HG03342 (cell line): ENCODE measurements around the gene TUBB.
A peak's percentile ranks its signal among the peaks of the same experiment; 100 is the strongest.

Experiments used
- ATAC-seq: cut with Tn5 transposase; IDR thresholded peaks from one replicate; pipeline ENCODE4 v1.9.1; 2021; ENCODE audit warnings: mild to moderate bottlenecking, moderate library complexity; ENCODE audit not compliant: unreplicated experiment

Gene TUBB

DNA sequence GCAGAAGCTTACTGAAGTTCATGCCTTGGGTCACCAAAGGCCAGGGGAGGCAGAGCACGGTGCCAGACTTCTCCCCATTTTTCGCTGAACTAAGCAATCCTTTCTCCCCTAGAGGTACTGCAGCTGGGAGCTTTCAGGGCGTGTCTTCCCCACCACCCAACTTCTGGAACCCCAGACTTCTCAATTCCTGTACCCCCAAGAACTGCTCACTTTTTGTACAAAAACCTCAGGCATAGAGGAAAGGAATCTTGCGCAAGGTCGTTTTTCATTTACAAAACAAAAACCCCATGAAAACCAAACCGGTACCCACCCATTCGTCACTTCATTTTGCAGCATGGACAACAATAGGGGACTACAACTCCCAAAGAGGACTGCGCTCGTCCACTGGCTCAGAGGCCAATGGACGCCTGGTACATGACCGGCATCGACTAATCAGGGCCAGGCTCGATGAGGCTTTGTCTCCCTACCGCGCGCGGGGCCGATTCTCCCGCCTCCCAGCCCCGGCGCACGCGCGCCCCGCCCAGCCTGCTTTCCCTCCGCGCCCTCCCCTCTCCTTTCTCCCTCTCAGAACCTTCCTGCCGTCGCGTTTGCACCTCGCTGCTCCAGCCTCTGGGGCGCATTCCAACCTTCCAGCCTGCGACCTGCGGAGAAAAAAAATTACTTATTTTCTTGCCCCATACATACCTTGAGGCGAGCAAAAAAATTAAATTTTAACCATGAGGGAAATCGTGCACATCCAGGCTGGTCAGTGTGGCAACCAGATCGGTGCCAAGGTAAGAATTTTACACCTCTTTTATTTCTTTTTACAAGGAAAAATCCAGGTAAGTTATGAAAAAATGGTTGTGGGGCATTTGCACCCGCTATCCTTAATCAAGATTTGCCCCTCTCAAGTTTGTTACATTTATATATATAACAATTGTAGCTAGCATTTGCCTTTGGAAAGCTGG is at the start of gene TUBB:
TUBB (plus strand) TSS at position 562 of the 947 bp plus-strand sequence; CDS start at position 717, 155 bp downstream.
- ATAC-seq: peak; percentile 37

DNA sequence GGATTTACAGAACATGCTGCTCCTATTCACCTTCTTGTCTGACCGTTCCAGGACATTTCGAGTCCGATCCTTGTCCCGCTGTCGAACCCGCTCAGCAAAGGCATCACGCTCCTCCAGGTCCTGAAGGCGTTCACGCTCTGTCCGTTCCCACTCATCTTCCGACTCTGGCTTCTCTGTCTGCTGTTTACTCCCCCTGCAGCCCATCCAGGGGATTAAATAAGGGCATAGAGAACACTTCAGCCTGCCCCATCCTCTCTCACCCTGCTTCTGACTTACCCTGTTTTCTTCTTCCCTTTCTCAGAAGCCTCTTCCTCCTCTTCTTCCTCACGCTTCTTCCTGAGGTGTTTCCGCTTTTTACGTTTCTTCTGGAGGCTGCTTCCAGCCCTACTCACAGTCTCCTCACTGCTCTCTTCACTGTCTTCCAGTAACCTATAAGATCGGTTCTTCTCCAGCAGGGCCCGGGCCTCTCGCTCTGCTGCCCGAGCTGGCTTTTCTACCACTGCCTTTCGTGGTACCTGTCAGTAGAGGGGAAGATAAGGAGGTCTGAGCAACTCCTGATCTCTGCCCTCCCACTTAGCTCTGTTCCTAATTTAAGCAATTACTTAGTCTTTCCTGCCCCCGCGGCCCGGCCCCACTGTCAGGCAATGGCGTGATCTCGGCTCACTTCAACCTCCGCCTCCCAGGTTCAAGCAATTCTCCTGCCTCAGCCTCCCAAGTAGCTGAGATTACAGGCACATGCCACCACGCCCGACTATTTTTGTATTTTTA is 49.2 kb upstream of the TUBB start:
- ATAC-seq: no peak

DNA sequence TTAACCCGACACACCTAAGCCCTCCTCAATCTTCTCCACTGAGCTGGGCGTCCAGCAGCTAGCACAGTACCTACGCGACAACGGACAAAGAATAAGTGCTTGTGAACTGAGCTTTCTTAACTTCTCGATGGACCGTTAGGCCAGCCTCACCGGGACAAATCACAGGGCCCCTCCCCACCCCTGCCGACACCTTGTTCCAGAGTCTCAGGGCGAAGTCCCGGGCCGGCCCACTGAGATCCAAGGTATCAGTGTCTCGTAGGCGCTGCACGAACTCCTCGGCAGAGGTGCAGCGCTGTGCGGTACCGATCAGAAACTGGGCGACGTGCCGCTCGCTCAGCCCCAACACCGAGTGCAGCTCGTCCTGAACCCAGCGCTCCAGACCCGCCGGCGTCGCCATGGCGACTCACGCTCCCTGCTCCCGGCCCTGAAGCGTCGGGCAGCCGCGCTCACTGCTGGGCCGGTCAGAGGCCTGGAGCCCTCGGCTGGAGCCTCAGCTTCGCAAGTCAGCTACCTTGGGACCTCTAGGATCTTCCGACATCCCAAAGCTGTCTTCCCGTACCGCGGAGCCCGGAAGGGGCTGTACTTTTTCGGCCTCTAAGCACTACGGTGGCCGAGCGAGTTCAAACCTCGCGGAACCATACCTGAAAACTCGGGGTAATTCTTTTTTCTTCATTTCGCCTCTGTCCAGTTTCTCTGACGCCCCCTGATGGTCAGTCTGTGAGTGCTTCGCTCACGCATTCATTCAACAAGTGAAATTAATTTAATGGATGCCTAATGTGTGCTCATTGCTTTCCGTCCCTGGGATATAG is 47.5 kb upstream of the TUBB start, which contains the start of gene DHX16:
DHX16 (minus strand) TSS at position 562 of the 809 bp plus-strand sequence; CDS start at position 397, 165 bp downstream.
- ATAC-seq: peak; percentile 60

DNA sequence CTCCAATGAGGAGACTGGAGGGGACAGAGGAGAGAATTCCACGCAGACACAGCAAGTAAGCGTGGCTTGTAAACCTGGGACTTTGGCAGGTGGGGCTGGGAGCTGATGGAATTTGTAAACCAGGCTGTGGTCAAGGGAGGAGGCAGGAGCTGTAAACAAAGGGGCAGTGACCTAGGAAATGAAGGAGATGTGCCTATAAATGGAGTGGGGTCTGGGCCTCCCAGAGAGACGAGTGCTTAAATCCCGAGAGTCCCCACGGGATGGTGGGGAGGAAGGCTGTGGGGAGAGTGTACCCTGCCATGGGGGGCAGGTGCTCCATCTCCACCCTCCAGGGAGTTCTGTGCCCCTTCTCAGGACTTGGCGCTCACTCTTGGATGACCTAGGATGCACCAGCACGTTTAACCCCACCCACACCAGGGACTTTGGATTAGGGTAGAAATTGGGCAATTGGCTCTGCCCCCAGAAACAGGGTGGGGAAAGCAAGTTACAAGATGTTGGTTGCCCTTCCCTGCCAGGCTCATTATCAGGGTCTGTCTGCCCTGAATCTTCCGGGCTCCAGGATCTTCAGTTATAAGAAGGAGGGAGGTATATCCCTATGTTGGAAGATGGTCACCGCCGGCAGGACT is 43.4 kb upstream of the TUBB start:
- no peak for ATAC-seq

DNA sequence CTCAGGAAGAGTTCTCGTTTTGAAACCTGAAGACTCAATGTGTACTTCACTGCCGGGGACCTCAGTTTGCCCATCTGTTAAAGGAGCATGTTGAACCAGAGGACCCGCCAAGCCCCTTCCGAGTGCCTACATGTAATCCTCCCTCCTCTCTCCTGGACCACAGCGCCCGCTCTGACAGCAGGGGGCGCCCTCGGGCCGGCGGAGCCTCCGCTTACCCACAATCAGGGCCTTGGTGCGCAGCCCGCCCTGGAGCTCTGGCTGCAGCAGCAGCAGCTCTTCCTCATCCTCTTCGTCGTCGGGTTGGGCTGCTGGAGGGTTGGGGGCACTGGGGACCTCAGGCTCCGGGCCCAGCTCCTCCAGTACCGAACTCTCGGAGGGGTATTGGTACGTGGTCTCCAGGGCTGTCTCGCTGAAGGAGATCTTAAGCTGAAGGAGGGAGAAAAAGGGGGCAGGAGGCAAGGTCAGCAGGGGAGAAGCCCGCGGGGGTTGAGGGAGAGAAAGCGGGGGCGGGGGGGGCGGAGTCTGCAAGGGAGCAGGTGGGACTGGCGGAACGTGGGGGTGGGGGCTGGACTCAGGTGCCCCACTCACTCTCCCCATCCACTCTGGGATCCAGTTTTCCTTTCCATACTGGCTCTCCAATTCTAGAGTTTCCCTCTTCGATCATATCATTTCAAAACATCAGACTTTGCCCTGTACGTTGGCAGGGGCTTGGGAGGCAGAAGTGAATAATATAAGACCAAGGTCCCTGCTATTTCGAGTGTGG is 41.0 kb upstream of the TUBB start:
- no peak for ATAC-seq

DNA sequence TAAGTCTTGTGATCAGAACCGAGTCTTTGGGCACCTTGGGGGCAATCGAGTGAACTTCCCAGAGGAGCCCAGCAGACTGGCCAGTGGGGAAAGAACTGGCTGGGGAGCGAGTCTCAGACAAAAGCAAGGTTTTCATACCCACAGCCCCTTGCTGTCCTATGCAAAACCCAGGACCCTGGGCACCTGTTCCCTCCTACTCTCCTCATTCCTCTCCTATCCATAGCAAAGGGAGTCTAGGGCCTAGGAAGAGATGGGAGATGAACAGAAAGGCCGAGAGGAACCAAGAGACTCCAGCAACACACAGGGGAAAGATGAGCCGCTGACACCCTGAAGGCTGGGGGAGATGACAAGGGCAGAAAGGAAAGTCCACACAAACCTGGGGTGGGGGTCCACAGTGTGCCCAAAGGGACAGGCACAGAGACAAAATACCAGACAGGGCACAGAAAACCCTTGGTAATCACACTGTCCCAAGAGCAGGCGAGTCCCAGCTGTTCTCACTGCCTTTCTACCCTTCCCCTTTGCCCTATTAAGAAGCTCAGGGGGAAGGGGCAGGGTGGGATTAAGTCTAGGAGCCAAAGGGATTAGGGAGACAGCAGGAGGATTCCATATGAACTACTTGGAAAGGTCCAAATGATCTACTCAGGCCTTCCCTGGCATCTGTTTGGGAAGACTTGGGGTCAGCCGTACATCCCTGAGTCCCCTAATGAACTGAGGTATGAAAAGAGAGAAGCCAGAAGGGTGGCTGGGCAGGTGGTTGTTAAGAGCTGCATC is 40.2 kb upstream of the TUBB start:
- no peak for ATAC-seq

DNA sequence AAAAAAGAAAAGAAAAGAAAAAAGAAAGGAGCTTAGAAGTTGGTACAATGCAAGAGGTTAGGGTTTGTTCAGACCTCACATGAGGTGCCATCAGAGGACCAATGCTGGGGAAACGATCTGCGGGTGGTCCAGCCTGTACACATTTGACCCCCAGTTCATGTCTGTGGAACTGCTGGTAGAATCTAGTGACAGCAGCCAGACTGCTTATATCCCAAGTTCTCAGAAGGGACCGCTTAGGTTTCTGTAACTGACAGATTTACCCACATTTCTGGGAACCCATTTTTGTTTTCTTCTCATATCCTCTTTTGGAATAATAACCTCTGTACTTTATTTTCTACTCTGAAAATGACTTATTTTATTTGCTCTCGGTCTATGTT is 38.4 kb upstream of the TUBB start:
- ATAC-seq: no peak

DNA sequence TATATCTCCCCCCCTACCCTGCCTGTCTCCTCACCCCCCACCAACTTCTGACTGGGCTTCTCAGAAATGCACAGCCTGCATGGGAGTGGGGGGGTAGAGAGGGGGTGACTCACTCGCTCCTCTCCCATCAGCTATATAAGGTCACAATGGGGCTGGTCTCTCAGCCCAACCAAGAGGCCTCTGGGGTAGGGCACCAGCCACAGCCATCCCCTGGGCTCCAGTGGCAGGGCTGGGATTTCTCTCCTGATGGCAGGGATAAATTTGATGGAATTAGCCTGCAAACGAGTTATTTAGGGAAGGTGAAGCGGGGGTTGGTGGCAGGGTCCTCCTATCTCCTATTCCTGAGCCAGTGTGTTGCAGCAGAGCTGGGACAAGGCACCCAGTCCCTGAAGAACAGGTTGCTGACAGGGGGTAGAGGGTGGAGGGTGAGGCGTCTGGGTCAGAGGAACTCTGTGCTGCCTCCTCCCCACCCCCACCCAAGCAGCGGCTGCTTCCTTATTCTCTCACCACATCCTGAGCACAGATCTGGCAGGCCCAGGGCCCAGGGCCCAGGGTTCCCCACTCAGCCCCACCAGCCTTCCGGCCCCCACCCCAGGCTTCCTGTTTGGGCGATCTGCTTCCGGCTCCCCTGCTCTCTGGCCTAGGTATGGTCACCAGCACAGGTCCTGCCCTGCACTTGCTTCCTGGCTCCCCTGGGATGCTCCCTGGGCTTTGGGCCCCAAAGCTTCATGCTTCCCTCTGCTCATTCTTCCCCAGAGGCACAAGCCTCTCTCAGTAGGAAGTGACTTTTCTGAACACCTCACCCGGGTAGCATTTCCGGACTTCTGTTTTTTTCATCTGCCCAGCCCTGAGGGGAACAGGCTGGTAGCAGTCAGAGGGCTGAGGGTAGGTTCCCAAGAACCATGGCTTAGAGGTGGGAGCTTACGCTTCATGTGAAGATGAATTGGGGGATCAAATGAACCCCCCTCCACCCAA is 37.7 kb upstream of the TUBB start:
- peak; percentile 32 for ATAC-seq

DNA sequence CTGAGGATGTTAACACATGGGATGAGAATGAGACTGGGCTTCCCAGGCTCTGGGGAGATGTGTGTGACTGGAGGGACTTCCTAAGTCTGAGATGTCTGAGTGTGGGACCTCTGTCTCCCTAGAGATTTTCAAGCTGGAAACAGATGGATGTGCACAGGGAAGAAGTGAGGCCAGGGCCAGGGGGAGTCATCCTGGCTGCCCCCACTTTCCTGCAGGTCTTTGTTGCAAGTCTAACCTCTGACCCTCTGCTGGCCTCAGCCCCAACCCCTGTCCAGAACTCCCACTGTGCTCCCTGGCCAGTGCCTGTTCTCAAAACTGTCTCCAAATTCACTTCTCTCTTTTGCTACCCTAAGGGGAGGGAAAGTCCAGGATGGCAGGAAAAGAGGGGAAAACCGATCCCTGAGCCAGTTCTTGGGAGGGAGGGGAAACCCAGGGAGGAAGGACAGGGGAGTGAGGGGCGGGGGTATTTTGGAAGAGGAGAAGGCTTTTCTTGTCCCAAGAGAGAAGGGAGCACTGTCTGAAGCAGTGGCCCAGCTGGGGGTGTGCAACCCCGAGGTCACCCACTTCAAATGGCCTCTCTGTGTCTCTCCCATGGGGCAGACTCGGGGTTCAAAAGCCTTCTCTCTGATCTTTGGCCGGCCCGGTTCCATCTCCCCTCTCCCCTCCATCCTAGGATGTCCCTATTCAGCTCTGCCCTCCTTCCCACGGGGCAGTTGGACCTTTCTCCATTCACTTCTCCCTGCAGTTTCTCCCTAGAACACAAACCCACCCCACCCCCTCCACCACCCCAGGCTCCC is 36.8 kb upstream of the TUBB start:
- ATAC-seq: no peak

DNA sequence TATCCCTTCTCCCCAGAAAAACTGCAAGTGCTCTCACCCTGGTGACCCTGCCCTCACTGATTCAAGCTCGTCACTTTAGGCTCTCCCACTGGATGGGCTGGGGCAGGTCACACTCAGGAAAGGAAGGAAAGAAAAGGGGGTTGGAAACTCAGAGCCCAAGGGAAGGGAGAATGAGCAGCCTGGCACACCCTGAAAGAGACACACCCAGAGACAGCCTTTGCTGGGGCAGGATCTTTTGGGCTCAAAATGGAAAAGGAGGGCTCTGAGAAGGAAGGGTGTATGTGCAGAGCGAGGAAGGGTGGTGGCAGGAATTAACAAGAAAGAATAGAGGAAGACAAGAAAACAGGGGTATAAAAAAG is 36.2 kb upstream of the TUBB start:
- no peak for ATAC-seq

DNA sequence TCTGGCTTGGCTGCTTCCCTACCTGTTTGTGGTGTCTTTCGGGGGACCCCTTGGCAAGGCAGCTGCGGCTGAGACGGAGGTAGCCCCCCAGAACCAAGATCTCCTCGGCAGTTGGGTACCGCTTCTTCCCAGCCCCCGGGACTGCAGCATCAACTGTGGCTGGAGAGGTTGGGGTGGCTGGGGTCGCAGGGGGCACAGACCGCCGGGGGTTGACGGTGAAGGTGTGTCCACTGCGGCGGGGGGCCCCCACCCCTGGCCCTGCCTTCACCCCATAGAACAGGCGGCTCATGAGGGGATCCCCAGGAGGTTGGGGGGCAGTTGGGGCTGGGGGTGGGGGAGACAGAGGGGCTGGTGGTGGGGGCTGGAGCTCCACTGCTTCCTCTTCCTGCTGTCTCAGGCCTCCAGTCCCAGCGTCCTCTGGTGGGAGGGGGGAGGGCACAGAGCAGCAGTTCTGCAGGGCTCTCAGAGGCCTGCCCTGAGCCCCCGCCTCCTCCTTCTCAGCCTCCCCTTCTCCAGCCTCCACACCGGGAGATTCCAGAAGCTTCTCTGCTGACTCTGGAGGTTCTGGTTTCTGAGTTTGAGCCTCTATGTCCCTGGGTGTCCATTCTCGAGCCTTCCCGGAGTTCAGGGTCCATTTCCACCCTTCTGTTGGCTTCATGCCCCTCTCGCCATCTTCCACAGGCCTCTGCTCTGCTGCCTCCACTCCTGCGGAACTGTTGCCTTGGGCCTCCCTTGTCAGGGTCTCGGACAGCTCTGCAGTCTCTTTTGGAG is 35.6 kb upstream of the TUBB start:
- no peak for ATAC-seq

DNA sequence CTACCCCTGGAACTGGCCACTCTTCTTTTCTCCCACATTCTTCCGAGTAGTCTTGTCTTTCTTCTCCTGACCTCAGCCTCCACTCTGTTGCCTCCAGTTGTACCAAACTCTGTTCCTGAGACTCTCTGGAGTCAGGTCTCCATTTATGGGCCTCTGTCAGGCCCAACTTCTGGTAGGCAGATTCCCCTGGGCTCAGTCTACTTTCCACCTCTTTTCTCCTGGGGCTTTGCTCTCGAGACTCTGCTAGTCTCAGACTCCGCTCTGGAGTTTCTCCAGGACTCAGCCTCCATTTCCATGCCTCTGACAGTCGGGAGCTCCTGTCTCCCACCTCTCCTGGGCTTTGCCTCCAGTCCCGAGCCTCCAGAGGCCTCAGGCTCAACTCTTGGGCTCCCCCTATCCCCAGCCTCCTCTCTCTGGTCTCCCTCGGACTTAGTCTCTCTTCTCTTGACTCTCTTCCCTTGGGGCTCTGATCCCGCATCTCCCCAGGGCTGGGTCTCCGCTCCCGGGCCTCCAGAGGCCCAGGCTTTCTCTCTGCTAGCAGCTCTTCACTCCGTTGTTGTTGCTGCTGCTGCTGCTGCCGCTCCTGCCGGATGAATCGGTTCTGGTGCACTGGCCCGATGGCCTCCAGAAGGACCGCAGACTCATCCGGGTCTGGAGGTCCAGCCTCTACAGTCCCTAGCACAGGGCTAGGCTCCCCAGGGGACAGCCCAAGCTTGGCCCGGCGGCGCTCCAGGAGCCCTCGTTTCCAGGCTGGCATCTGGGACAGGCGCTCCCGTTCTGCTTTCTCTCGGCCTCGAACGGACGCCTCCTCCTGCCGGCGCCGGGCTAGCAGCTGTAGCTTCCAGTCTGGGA is 34.8 kb upstream of the TUBB start:
- ATAC-seq: no peak

DNA sequence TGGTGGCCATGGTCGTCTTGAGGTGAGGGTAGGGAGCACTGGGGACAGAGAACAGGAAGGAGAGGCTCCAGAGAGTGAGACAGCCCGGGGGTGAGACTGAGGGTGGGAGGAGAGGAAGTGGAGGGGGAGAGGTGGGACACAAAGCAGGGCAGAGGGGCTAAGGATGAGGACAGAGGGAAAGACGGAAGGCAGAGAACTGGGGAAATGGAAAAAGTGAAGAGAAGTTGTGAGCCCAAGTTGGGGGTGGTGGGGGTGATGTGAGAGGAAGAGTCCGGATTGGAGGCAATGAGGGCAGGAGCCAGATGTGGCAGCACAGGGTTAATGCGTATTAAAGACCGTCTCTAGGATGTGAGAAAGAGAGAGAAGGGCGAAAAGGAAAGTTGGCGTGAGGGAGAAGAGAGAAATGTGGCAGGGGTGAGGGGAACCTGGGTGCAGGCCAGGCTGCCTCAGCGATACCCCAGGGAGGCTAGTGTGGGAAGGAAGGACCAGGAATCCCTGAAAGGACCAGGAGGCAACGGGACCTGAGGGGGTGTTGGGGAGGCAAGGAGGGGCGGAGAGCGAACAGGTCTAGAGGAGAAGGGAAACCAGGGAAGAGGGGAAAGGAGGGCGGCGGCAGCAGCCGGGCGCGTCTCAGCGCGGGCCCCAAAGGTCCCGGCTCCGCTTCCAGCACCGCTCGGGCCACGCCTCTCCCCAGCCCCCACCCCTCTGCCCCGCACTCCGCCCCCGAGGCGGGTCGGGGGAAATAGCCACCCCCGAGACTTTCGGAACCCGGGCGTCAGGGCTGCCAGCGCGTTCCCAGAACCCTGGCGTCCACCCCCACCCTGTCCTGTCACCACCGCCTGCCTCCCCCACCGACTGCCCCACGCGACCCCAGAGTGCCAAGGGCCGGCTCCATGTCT is 33.9 kb upstream of the TUBB start, which contains the start of gene PPP1R18:
PPP1R18 (minus strand) TSS at position 637 of the 899 bp plus-strand sequence; CDS start at position 10, 627 bp downstream.
- no peak for ATAC-seq

DNA sequence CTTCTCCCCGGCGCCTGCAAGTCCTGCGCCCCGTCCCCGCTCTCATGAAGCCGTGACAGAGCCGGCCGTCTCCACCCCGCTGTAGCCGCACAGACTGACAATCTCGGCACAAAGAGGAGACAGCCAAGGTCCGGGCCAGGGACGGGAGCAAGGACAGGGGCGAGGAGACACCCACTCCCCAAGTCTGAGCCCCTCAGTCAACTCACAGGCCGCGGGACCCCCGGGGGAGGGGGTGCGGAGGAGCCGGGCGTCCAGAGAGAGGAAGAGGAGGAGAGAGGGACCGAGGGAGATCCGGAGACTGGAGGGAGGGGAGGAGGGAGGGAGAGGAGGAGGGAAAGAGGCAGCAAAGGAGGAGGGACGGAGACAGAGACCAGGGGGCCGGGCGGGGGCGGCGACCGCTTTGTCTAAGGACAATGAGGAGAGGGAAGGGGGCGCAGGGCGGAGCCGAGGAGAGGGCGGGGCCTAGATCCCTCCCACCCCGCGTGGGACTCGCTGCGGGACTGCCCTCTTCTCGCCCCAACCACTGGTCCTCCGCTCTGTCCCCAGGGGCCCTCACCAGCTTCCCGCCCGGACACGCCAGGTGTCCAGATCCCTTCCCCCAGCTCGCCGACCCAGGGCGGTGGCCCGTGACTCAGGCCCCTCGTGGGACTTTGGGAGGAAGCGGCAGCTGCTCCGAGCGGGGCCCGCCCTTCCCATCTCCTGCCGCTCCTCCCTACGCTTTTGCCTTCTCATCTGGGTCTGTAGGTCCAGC is 33.1 kb upstream of the TUBB start:
- peak; percentile 45 for ATAC-seq
